SU-DHL-6 (cell line): ENCODE results near the gene NEBL.

Experiments used
- H2AFZ ChIP-seq: fragments of 200-600 bp; sonication (generic); 2 replicates; pipeline ENCODE4 v1.6.1; 2014; ENCODE audit warnings: low read depth, mild to moderate bottlenecking, moderate library complexity, mixed read lengths, antibody characterized with exemption, low read length; ENCODE audit not compliant: severe bottlenecking
- H3F3A ChIP-seq: fragments of 200-600 bp; shearing (Covaris generic); 2 replicates; pipeline ENCODE4 v1.6.0; 2016; ENCODE audit warnings: antibody characterized with exemption, mild to moderate bottlenecking; ENCODE audit not compliant: insufficient read depth
- H3K27ac ChIP-seq: fragments of 200-600 bp; sonication (generic); 2 replicates; pipeline ENCODE4 v1.5.1; 2016; ENCODE audit warnings: low read depth, mild to moderate bottlenecking, low read length, moderate library complexity, mixed read lengths
- H3K27me3 ChIP-seq: fragments of 200-600 bp; sonication (generic), shearing (Covaris generic); 2 replicates; pipeline ENCODE4 v1.6.0; 2014; ENCODE audit warnings: mild to moderate bottlenecking, low read length
- H3K36me3 ChIP-seq: fragments of 200-600 bp; sonication (generic); 2 replicates; pipeline ENCODE4 v1.6.1; 2014; ENCODE audit warnings: mild to moderate bottlenecking, low read length, mixed read lengths
- H3K4me2 ChIP-seq: fragments of 300-600, 200-600 bp; shearing (Covaris generic), sonication (generic); 2 replicates; pipeline ENCODE4 v1.6.0; 2014; ENCODE audit warnings: low read length, low read depth, mild to moderate bottlenecking; ENCODE audit not compliant: poor library complexity, severe bottlenecking
- H3K4me3 ChIP-seq: fragments of 200-600 bp; sonication (generic); 2 replicates; pipeline ENCODE4 v1.5.1; 2014; ENCODE audit warnings: antibody characterized with exemption, low read length, mild to moderate bottlenecking, mixed read lengths; ENCODE audit not compliant: insufficient read depth, poor library complexity, severe bottlenecking
- H3K79me2 ChIP-seq: fragments of 200-600 bp; sonication (generic); 2 replicates; pipeline ENCODE4 v1.6.1; 2014; ENCODE audit warnings: mild to moderate bottlenecking, low read length, moderate library complexity; ENCODE audit not compliant: insufficient read depth
- H3K9ac ChIP-seq: fragments of 200-600 bp; sonication (generic); 2 replicates; pipeline ENCODE4 v1.7.0; 2014; ENCODE audit warnings: mild to moderate bottlenecking, low read length
- H3K9me2 ChIP-seq: fragments of 200-600 bp; sonication (generic); replicated peaks from 2 replicates; pipeline ENCODE4 v1.6.1; 2014; ENCODE audit warnings: low read length; ENCODE audit not compliant: insufficient read depth
- H3K9me3 ChIP-seq: fragments of 200-600 bp; sonication (generic); 2 replicates; pipeline ENCODE4 v1.6.1; 2014; ENCODE audit warnings: low read length, mixed read lengths; ENCODE audit not compliant: insufficient read depth
- H4K20me1 ChIP-seq: fragments of 200-600 bp; sonication (generic); 2 replicates; pipeline ENCODE4 v1.6.1; 2014; ENCODE audit warnings: low read depth, mild to moderate bottlenecking, antibody characterized with exemption, low read length, moderate library complexity, mixed read lengths
- CTCF ChIP-seq: fragments of 200-600 bp; sonication (generic); IDR thresholded peaks from one replicate; pipeline ENCODE4 v1.5.1; 2017; ENCODE audit warnings: antibody characterized with exemption, mild to moderate bottlenecking, low read length, moderate library complexity; ENCODE audit not compliant: insufficient read depth, poor library complexity, severe bottlenecking
- EZH2phosphoT487 ChIP-seq: fragments of 200-600 bp; sonication (generic), shearing (Covaris generic); conservative IDR thresholded peaks from 2 replicates; pipeline ENCODE4 v1.6.1; 2018; ENCODE audit warnings: mild to moderate bottlenecking, antibody characterized with exemption, low read length, moderate library complexity, mixed read lengths

The NEBL gene

GRCh38 chr10:20797290-20797689 is 99.8 kb downstream of the NEBL start:
- Histone ChIP-seq H4K20me1 (no peaks in the 10 kb centered on the region), H3K4me2 (no peak overlapping the region), H3K36me3 (no peaks in the 10 kb centered on the region), H2AFZ (no peak overlapping the region), H3K27me3 (no peaks in the 10 kb centered on the region), H3K4me3 (no peak overlapping the region), H3F3A (no peaks in the 10 kb centered on the region), H3K79me2 (no peaks in the 10 kb centered on the region), H3K27ac (no peak overlapping the region), H3K9me3 (no peaks in the 10 kb centered on the region), H3K9me2 (no peaks in the 10 kb centered on the region), H3K9ac (no peak overlapping the region)
- no peak for TF ChIP-seq CTCF
- TF ChIP-seq EZH2phosphoT487: no peak

GRCh38 chr10:20795391-20795790 is 101.7 kb downstream of the NEBL start:
- H3K4me2 ChIP-seq: no peak overlapping the region
- TF ChIP-seq EZH2phosphoT487 (no peak), CTCF (no peak)

GRCh38 chr10:20785174-20785573 is 111.9 kb downstream of the NEBL start:
- Histone ChIP-seq H3K9ac (no peak overlapping the region), H3K27me3 (no peaks in the 10 kb centered on the region)

More at GRCh38 chr10:20795391-20795790, 101.7 kb downstream of the NEBL start:
- Histone ChIP-seq H3K27ac (no peak overlapping the region), H3K4me3 (no peak overlapping the region), H3K9me2 (no peaks in the 10 kb centered on the region), H2AFZ (no peak overlapping the region), H3K27me3 (no peaks in the 10 kb centered on the region), H3F3A (no peaks in the 10 kb centered on the region), H3K36me3 (no peaks in the 10 kb centered on the region), H3K9ac (no peak overlapping the region), H3K9me3 (no peaks in the 10 kb centered on the region), H3K79me2 (no peaks in the 10 kb centered on the region), H4K20me1 (no peaks in the 10 kb centered on the region)

More at GRCh38 chr10:20785174-20785573, 111.9 kb downstream of the NEBL start:
- no peak overlapping the region for H3K27ac ChIP-seq
- H3K9me2 ChIP-seq: no peaks in the 10 kb centered on the region
- no peaks in the 10 kb centered on the region for H3K79me2 ChIP-seq
- H3K9me3 ChIP-seq: no peaks in the 10 kb centered on the region
- H4K20me1 ChIP-seq: no peaks in the 10 kb centered on the region
- H3K4me2 ChIP-seq: no peak overlapping the region
- H2AFZ ChIP-seq: no peak overlapping the region
- no peaks in the 10 kb centered on the region for H3K36me3 ChIP-seq
- TF ChIP-seq EZH2phosphoT487: no peak
- no peak for TF ChIP-seq CTCF
- no peak overlapping the region for H3K4me3 ChIP-seq
- H3F3A ChIP-seq: no peaks in the 10 kb centered on the region
